ENCODE measurements around the gene MTFP1.
"Not testable (repeated sequence)": the region's sequence is repeated elsewhere in the genome, so short reads cannot be mapped to it uniquely, and the experiment has no call there.

The MTFP1 gene

DNA sequence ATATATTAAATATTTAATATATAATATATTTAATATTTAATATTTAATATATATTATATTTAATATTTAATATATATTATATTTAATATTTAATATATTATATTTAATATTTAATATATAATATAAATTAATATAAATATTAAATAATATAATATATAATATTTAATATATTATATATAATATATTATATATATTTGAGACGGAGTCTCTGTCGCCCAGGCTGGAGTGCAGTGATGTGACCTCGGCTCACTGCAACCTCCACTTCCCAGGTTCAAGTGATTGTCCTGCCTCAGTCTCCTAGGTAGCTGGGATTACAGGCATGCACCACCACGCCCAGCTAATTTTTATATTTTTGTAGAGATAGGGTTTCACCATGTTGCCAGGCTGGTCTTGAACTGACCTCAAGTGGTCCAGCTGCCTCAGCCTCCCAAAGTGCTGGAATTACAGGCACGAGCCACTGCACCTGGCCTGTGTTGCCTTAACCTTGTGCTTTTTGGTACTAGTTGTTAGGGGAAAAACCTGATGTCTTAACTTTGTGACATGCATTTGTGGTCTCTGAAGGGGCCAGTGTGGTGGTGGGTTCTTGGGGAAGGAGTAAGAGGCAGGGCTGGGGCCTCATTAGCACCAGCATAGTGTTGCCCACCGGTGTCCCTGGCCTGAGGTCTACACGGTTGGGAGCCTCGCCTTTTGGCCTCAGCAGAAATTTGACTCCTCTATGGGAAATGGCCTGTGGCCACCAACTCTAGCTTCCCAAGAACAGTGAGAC is 29.7 kb downstream of the MTFP1 start:
- no peak for DNase-seq

DNA sequence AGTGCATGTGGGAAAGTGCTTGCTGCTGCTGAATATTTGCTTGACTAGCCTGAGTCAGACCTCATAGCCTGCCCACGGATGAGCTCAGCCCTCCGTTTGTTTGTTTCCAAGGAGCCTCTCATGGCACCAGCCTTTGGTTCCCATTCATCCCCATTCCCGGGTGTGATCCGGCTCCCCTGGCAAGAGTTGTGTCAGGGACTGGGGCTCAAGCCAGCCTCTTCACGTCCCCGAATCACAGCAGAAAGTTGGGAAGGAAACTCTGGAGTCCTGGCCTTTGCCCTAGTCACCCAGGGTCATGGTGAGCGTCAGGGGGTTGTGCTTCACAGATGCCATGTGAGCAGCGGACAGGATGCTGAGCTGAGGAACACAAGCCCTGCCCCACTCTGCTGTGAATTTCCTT is 32.4 kb downstream of the MTFP1 start:
- DNase-seq, result no peak

DNA sequence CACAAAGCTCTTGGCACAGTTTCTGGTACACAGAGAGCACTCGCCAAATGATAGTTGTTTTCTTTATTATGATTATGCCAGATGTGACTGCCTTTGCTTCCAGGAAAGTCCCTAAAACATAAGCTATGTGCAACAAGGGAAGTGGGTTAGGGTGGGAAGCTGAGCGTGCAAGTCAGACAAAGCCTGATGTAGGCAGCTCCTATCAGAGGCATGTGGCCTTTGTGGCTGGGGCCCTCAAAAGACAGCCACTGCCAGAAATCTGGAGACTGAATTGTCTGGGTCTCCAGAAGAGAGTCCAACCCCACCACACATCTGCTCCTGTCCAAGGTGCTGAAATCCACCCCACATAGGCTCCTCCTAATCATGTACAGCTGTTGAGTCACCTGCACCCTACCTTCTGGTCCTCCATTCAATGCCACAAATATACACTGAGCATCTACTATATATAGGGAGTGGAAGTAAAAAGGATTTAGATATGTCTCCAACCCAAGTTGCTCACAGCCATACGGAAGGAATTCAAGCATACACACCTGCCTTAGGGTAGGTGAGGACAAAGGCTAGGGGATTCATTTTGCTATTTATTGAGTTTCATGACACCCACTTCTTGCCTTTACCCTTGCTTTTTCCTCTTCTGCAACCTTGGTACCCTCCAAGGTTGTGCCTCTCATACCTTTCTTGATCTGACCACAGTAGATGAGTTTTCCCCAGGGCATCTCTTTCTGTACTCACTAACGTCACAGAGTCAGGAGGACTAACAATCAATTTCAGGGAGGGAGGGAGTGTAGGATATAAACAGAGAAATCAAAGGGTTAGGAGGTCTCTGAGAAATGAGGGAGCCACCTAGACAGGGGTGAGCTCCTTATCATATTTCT is 33.8 kb downstream of the MTFP1 start:
- DNase-seq, result no peak

DNA sequence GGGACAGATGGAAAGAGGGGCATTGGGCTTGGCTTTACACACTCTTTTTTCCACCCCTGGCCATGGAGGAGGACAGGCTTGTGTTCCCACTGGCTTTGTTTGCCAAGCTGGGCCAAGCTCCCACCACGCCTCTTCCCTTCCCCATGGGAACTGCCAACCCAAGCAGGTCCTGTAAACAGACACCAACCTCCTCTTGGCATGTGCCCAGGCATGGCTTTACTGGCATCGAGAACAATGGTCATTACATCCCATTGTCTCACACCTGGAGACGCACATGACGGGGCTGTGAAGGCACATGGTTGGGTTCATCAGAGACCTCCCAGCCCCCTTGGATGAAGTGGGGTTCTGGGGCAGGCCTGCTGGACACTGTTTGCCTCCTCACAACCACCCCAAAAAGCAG is 34.6 kb downstream of the MTFP1 start:
- no peak for DNase-seq

DNA sequence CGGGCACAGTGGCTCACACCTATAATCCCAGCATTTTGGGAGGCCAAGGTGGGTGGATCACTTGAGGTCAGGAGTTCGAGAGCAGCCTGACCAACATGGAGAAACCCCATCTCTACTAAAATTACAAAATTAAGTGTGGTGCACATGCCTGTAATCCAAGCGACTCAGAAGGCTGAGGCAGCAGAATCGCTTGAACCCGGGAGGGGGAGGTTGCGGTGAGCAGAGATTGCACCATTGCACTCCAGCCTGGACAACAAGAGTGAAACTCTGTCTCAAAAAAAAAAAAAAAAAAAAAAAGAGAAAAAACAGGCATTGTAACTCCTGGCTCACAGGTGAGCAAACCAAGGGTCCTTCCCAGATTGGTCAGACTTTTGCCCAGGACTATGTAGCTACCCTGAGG is 35.0 kb downstream of the MTFP1 start:
- not testable (repeated sequence) for DNase-seq

DNA sequence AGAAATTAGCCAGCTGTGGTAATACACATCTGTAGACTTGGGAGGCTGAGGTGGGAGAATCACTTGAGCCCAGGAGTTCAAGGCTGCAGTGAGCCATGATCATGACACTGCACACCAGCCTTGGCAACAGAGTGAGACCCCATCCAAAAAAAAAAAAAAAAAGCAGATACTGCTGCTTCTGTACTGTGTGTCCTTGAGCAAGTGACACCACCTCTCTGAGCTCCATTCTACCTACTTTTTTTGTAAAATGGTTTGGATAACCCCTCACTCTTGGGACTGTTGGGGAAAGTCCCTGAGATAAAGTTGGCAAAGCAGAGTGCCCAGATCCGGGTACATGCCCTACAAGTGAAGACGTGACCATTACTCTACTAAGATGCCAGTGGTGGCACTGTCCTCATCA is 43.6 kb downstream of the MTFP1 start:
- DNase-seq, result no peak

DNA sequence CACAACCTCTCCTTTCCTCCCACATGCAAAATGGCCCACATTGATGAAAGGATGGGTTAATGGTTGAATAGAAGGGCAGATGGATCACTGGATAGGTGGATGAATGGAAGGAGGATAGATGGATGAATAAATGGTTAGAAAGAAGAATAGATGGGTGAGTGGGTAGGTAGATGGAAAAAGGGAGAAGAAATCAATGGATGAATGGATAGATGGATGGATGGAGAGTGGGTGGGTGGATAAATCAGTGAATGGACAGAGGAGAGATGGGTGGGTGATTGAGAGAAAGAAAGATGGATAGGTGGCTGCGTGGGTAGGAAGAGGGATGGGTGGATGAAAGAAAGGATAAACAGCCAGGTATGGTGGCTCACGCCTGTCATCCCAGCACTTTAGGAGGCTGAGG is 45.1 kb downstream of the MTFP1 start:
- no peak for DNase-seq

DNA sequence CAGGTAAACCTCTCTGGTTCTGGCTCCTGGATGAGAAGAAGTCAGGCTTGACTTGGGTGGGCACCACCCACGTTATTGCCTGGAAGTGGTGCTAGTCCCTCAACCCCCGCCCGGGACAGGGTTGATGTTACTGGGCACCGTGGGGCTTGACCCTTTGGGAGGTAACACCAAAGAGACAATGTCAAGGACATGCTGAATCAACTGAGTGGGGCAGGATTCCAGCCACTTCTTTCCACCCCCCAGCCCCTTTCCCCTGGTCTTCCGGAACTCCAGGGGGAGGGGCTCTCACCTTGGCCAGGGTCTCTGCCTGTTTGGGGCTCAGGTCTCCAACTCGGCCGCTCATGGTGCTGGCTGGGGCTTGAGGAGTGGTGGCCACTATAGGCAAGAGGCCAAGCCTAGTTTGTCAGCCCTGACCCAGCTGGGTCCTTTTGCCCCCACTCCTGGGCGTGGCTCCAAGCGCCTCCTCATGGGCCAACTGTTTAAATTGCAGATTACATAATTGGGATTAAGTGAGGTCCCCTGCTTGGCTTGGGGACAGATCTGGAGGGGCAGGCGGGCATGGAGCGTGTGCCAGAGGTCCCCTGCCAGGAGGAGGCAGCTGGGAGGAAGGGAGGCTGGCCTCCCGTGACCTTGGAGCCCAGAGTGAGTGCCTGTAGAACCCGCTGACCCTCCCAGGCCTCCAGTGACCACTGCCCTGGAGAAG is 46.2 kb downstream of the MTFP1 start, which contains the start of gene SEC14L3:
Gene SEC14L3, minus strand, starts transcription at position 402 of the 703 bp plus-strand sequence. Its CDS starts 59 bp downstream, at position 343.
- no peak for DNase-seq

DNA sequence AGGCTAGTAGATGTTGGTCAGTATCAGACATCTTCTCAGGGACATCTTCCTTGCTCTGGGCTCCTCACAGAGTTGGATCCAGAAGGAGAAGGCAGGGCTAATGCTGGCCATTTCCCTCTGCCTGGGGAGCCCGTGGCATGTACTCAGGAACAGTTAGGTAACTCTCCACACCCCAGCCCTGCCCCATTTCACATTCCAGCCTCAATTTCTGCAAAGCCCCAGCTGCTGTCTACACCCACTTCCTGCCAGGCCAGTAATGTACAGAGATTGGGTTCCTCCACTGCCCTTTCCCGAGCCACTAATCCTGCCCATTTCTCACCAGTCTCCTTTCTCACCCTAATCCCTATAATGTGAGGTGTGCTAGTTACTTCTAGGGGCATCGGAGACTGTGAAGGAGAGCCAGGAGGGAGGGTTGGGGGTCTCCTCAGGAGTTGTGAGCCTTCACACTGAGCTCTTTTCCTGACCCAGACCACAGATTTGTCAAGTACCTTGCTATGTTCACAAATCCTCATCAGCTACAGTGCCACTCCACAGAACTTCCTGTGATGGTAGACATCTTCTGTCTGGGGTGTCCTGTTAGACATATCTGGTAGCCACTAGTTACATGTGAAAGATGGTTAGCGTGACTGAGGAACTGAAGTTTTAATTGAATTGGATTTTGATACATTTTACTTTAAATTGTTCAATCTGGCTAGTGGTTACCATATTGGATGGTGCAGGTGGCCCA is 47.6 kb downstream of the MTFP1 start:
- no peak for DNase-seq

DNA sequence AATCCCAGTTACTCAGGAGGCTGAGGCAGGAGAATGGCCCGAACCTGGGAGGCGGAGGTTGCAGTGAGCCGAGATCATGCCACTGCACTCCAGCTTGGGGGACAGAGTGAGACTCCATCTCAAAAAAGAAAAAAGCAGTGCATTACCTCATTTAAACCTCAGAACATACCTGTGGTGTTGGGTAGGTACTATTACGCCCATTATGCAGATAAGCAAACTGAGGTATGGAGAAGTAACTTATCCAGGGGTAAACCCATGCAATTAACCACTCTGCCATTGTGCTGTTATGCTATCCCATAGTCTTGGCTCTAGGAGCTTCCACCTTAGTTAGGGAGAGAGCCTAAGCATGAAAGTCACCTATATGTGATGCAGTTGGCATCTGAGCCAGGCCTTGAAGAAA is 48.6 kb downstream of the MTFP1 start:
- no peak for DNase-seq

DNA sequence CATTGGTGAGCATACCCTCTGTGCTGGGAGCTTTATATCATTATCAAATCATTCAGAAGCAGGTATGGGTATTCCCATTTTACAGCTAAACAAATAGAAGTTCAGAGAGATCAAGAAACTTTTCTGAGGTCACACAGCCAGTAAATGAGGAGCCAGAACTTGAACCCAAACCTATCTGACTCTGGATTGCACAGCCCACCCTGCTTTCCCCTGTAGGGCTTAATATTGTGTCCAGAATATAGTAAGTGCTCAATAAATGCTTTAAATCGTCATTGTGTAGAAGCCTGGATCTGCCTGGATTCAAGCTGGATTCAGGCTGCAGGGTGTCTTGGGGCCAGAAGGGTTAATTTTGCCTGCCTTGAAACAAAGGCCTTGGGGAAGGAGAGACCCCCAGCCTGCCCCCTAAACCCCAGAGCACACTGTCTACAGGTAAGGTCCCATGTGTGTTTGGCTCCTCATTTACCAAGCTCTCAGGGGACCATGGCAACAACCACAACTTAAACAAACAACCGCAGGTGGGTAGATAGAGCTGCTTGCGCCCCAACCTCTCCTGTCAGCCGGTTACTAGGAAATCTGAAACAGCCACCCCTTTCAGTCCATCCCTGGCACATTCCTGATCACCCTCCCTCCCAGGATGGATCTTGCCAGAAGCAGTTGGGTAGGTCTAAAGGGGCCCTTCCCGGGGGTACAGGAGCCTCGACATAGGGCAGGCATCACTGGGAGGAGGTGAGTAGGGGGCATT is 49.3 kb downstream of the MTFP1 start:
- no peak for DNase-seq
